Activated naive CD8-positive, alpha-beta T cell treated with anti-CD3 and anti-CD28 coated beads, Interleukin-2, amount 50 U/mL, for 24 hours (primary cell): ENCODE results near the gene ATP13A2.

ENCODE experiments used
- ATAC-seq: fragments of 150-1000 bp; cut with Tn5 transposase; one replicate; pipeline ENCODE4 v1.10.0; 2021
- DNase-seq: peaks from one replicate; pipeline ENCODE4 v3.0.0; 2021
- H3K27ac Mint-ChIP-seq: one replicate; pipeline ENCODE4 v1.8.0; 2021; ENCODE audit warnings: mild to moderate bottlenecking, mixed read lengths
- H3K27me3 Mint-ChIP-seq: one replicate; pipeline ENCODE4 v1.8.0; 2021; ENCODE audit warnings: mixed read lengths
- H3K36me3 Mint-ChIP-seq: one replicate; pipeline ENCODE4 v1.8.0; 2021; ENCODE audit warnings: low read depth, mixed read lengths
- H3K4me1 Mint-ChIP-seq: one replicate; pipeline ENCODE4 v1.8.0; 2021; ENCODE audit warnings: mixed read lengths
- H3K4me3 Mint-ChIP-seq: one replicate; pipeline ENCODE4 v1.8.0; 2021; ENCODE audit warnings: mild to moderate bottlenecking, moderate library complexity, mixed read lengths
- H3K9me3 Mint-ChIP-seq: one replicate; pipeline ENCODE4 v1.8.0; 2021; ENCODE audit warnings: mixed read lengths

ATP13A2 gene

DNA sequence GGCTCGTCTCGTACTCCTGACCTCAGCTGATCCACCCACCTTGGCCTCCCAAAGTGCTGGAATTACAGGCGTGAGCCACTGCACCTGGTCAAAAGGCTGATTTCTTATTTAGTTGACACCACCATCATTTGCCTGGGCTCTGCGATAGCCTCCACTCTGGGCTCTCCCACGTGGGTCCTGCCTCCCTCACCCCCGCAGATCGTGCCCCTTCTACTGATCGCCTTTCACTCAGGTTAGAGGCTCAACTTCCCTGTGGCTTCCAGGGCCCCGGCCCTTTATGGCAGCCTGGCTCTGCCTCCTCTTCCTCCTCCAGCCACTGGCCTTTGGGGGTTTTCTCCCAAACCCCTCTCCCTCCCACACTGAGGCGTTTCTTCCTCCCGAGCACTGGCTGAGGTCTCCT is 28.8 kb downstream of the ATP13A2 start:
- Mint-ChIP-seq H3K36me3 (peaks cover 4% of the 10 kb centered on the region), H3K27me3 (peaks cover 24% of the 10 kb centered on the region), H3K9me3 (no peaks in the 10 kb centered on the region)

DNA sequence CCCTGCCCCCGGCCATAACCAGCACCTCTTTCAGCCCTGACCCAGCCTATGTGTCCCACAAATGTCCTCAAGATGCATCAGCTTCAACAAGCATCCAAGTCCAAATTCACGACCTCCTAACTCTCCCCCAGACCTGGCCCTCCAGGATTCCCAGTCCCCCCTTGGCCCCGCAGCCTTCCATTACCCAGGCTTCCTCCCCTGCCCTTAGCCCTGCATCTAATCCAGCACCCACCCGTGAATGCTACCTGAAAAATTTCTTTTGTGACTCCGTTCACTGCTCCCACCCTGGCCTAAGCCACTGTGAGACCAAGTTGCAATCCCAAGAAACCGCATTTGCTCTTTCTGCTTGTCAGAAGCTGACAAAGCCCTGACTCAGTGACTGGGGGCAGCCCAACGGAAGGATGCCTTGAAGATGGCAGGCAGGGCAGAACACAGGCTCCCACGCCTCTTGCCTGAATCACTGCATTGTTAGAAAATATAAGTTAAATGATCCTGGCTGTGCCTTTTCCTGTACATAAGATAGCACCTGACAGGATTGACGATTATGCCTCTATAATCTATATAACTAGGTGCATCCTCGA is 30.4 kb downstream of the ATP13A2 start:
- Mint-ChIP-seq H3K4me1 (peaks cover 8% of the 10 kb centered on the region), H3K36me3 (peaks cover 4% of the 10 kb centered on the region), H3K27me3 (peaks cover 24% of the 10 kb centered on the region), H3K9me3 (no peaks in the 10 kb centered on the region), H3K4me3 (peak overlapping the region; percentile 28), H3K27ac (peak overlapping the region; percentile 3)
- DNase-seq: no peak
- no peak for ATAC-seq

More for the DNA sequence above, 28.8 kb downstream of the ATP13A2 start:
- Mint-ChIP-seq H3K27ac (no peak overlapping the region), H3K4me3 (no peak overlapping the region), H3K4me1 (peaks cover 8% of the 10 kb centered on the region)
- ATAC-seq: no peak
- no peak for DNase-seq

GRCh38 chr1:16980473-16981268 is 31.1 kb downstream of the ATP13A2 start, which contains the start of gene MFAP2:
TSS of gene MFAP2 (minus strand) at chr1:16980620. CDS start at chr1:16978273, 2,347 bp downstream.
- ATAC-seq (peak; percentile 27), DNase-seq (no peak)
- peak within 1 kb of the TSS; percentile 28 for H3K4me3 Mint-ChIP-seq
- peaks cover 1% of the 10 kb centered on the region for H3K36me3 Mint-ChIP-seq
- H3K4me1 Mint-ChIP-seq: peaks cover 8% of the 10 kb centered on the region
- no peaks in the 10 kb centered on the region for H3K9me3 Mint-ChIP-seq
- peaks cover 24% of the 10 kb centered on the region for H3K27me3 Mint-ChIP-seq
- peak within 1 kb of the TSS; percentile 3 for H3K27ac Mint-ChIP-seq

DNA sequence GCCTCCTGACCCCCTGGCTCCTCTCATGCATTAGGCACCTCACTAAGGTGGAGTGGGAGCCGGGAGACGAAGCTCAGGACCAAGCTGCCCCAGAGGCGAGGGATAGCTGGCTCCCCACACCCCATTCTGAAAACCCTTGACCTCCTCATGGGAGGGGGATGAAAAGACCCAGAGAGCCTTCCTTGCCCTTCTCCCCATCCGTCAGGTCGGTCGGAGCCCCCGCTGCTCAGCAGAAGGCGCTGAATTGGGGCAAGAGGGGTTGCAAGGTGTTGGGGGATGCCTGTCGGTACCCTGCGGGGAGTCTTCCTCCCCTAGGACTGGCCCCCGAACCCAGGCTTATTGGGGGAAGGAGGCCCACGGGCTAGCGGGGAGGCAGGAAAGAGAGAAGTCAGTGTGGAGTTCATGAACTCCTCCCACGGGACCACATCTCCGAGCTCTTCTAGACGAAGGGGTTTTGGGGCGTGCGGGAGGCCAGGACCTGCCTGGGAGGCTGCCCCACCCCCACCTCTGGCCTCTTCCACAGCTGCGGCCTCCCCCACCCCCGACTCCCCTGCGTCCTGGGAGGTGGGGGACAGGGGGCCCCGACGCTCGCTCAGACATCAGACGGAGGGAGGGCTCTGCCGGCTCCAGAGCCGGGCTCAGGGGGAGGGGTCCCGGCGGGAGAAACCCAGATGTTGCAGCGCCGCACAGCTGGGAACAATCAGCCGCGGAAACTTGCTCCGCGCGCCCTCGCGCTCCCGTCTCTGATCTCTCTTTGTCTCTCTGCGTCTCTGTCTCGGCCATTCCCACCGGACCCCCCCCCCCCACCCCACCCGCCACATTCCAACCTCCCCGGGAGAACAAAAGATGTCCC is 32.0 kb downstream of the ATP13A2 start:
- ATAC-seq: no peak
- no peak for DNase-seq
- H3K27ac Mint-ChIP-seq: no peak overlapping the region
- no peak overlapping the region for H3K4me3 Mint-ChIP-seq
- H3K27me3 Mint-ChIP-seq: peaks cover 24% of the 10 kb centered on the region
- H3K36me3 Mint-ChIP-seq: no peaks in the 10 kb centered on the region
- H3K9me3 Mint-ChIP-seq: no peaks in the 10 kb centered on the region
- H3K4me1 Mint-ChIP-seq: peaks cover 8% of the 10 kb centered on the region

DNA sequence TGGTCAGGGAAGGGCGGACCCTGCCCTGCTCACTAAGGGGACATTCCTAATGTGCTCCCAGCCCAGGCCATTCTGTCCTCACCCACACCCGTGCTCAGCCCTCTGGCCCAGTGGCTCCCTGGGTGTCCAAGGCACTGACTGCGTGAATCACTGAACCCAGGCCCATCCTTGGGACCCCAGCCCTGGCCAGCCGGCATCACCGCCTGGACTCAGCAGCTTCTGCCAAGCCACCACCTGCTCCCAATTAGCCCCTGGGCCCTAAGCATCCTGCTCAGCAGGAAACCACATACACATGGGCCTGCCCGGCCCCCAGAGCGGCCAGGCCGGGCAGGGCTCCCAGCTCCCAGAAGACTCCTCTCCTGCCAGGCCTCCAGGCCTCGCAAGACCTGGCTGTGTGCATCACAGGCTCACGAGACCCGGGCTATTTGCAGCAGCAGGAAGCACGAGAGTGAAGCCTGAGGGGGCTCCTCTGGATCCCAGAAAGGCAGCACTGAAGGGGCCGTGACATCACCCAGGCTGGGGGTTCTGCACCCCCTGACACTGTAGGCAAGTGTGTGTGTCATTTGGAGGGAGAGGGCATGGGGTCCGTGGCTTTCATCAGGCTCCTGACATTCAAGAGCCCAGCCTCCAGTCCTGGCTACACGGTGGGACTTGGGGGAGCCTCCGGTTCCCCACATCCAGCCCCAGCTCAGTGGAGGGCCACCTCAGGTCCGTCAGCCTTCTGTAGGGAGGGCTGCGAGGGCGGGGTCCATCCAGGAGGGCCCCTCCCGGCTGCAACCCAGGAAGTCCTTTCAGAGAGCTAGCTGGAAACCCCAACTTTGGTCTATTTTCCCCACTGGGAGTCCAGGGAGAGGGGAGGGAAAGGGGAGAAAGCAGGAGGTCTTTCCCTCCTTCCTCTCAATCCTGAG is 32.9 kb downstream of the ATP13A2 start:
- Mint-ChIP-seq H3K4me3 (no peak overlapping the region), H3K27me3 (peaks cover 24% of the 10 kb centered on the region), H3K27ac (no peak overlapping the region), H3K4me1 (peaks cover 8% of the 10 kb centered on the region), H3K9me3 (no peaks in the 10 kb centered on the region), H3K36me3 (no peaks in the 10 kb centered on the region)
- DNase-seq (no peak), ATAC-seq (no peak)

- DNase-seq: no peak
- no peaks in the 10 kb centered on the region for H3K36me3 Mint-ChIP-seq
- H3K27ac Mint-ChIP-seq: no peak overlapping the region
- peaks cover 8% of the 10 kb centered on the region for H3K4me1 Mint-ChIP-seq
- H3K9me3 Mint-ChIP-seq: no peaks in the 10 kb centered on the region
- peaks cover 22% of the 10 kb centered on the region for H3K27me3 Mint-ChIP-seq
- H3K4me3 Mint-ChIP-seq: no peak overlapping the region
- no peak for ATAC-seq
Observed at GRCh38 chr1:16978139-16978538, 33.6 kb downstream of the ATP13A2 start.

DNA sequence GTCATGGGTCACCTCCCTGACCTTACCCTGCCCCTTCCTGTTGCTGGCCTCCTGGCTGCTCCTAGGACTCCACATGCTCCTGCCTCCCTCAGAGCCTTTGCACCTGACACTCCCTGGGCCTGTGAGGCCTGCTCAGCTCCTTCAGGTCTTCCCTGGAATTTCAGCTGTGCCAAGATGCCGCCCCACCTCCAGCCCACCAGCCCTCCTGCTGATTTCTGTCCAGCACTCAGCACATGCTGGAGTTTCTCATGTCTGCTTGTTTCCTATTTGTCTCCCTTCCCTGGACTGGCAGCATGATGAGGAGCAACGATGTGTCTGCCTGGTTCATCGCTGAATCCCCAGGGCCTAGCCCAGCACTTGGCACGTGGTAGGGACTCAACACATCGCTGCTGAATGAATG is 34.4 kb downstream of the ATP13A2 start:
- H3K4me1 Mint-ChIP-seq: peaks cover 8% of the 10 kb centered on the region
- ATAC-seq (no peak), DNase-seq (no peak)
- H3K36me3 Mint-ChIP-seq: no peaks in the 10 kb centered on the region
- no peak overlapping the region for H3K27ac Mint-ChIP-seq
- no peak overlapping the region for H3K4me3 Mint-ChIP-seq
- peaks cover 17% of the 10 kb centered on the region for H3K27me3 Mint-ChIP-seq
- H3K9me3 Mint-ChIP-seq: no peaks in the 10 kb centered on the region

GRCh38 chr1:16976966-16977365 is 34.8 kb downstream of the ATP13A2 start:
- no peak overlapping the region for H3K27ac Mint-ChIP-seq
- no peaks in the 10 kb centered on the region for H3K36me3 Mint-ChIP-seq
- H3K4me3 Mint-ChIP-seq: no peak overlapping the region
- H3K4me1 Mint-ChIP-seq: peaks cover 8% of the 10 kb centered on the region
- DNase-seq (no peak), ATAC-seq (no peak)
- H3K27me3 Mint-ChIP-seq: peaks cover 17% of the 10 kb centered on the region
- no peaks in the 10 kb centered on the region for H3K9me3 Mint-ChIP-seq

DNA sequence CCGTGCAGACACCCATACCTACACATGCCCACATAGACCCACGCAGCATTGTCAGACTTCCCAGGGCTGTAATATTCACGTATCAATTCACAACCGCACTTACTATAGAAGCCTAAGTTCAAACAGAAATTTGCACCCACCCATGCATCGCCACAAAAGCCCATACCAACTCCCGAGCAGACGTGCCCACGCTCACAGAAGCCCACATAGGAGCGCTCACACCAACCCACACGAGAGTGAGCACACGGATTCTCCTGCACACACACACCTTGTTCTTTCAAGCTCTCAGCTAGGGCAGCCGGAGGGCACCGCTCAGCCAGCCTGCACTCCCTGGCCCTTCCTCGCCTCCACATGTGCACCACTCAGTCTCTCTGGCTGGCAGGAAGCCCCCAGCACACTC is 35.9 kb downstream of the ATP13A2 start:
- Mint-ChIP-seq H3K4me1 (peaks cover 2% of the 10 kb centered on the region), H3K27me3 (peaks cover 7% of the 10 kb centered on the region), H3K4me3 (no peak overlapping the region), H3K27ac (no peak overlapping the region), H3K9me3 (no peaks in the 10 kb centered on the region), H3K36me3 (no peaks in the 10 kb centered on the region)
- DNase-seq (no peak), ATAC-seq (no peak)

DNA sequence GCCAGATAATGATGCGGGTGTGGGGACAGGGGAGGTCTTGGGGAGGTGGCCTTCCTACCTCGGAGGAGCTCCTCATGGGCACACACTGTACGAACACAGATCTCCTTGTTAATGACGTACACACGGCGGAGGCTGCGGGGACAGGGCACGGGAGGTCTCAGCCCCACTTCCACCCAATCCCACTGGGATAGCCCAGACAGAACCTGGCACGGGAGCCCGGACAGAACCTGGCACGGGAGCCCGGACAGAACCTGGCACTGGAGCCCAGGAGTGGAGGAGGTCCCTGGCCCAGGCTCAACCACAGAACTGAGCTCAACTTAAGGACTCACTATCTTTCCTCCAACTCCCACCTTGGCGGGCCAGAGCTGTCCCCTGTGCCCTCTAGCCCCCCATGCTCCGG is 36.5 kb downstream of the ATP13A2 start:
- H3K4me1 Mint-ChIP-seq: no peaks in the 10 kb centered on the region
- no peaks in the 10 kb centered on the region for H3K36me3 Mint-ChIP-seq
- no peak for ATAC-seq

GRCh38 chr1:16973215-16973614 is 38.5 kb downstream of the ATP13A2 start:
- H3K4me1 Mint-ChIP-seq: no peaks in the 10 kb centered on the region
- no peaks in the 10 kb centered on the region for H3K9me3 Mint-ChIP-seq
- no peak overlapping the region for H3K4me3 Mint-ChIP-seq
- no peaks in the 10 kb centered on the region for H3K27me3 Mint-ChIP-seq
- H3K36me3 Mint-ChIP-seq: no peaks in the 10 kb centered on the region
- no peak overlapping the region for H3K27ac Mint-ChIP-seq
- ATAC-seq: no peak
- DNase-seq: no peak

More for the DNA sequence above, 36.5 kb downstream of the ATP13A2 start:
- H3K27ac Mint-ChIP-seq: no peak overlapping the region
- DNase-seq: no peak
- H3K9me3 Mint-ChIP-seq: no peaks in the 10 kb centered on the region
- no peak overlapping the region for H3K4me3 Mint-ChIP-seq
- peaks cover 5% of the 10 kb centered on the region for H3K27me3 Mint-ChIP-seq

DNA sequence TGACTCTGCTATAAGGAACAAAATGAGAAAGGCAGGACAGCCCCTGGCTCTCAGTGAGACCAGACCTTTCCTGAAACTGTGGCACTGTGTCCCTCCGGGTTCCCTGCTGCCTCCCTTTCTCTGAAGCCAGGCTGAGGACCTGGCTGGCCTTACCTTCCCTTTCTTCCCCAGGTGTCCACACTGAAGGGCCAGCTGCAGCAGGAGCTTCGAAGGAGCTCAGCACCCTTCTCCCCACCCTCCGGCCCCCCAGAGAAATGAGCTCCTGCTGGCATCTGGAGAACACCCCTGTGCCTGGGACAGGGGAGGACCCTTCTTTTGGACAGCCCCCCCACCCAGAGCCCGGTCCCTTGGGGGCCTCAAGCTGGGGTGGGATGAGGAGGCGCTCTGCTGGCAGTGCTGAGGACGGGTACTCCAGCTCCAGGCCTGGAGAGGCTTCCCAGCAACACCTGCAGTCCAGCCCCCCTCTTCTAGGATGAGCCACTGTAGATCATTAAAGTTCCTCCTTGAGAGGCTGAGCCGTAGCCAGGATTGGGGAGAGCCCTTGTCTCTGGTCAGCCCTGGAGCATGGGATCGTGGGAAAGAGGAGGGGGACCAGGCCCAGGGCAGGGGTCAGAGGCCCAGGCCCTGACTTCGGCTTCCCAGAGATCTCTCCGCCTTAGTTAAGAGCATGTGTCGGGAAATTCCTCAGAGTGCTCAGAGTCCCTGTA is 39.4 kb downstream of the ATP13A2 start:
- Mint-ChIP-seq H3K4me1 (no peaks in the 10 kb centered on the region), H3K27me3 (no peaks in the 10 kb centered on the region), H3K27ac (no peak overlapping the region), H3K9me3 (no peaks in the 10 kb centered on the region), H3K36me3 (no peaks in the 10 kb centered on the region), H3K4me3 (no peak overlapping the region)
- DNase-seq (no peak), ATAC-seq (no peak)

DNA sequence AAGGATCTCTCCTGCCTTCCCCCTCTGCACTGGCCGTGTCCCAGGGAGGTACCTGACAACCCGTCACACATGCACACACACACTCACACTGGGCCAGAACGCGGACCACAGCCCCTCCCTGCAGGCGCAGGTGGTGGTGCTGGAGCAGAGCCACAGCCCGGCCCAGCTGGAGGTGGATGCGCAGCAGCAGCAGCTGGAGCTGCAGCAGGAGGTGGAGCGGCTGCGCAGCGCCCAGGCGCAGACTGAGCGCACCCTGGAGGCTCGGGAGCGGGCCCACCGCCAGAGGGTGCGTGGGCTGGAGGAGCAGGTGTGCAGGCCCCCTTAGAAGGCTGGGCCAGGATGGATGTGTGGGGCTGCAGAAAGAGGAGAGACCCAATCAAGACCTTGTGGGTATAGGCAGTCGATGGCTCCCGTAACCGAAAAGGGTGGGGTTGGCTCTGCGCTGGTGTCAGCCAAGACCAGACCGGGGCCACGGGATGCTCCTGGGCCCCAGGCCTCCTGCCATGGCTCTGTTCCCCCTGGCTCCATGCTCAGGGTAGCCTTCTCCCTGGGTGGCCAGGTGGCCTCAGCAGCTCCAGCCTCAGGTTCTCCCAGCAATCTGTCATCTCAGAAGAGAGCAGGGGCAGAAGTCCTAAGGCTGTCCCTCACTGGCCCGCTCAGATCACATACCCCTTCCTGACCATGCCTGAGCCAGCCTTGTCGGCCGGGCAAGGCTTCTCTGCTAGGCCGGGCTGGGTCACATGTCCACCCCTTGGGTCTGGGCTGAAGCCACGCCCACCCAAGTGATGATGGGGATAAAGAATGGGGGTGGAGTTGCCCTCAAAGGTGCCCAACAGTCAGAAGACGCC is 40.2 kb downstream of the ATP13A2 start:
- ATAC-seq (no peak), DNase-seq (no peak)
- no peak overlapping the region for H3K27ac Mint-ChIP-seq
- no peak overlapping the region for H3K4me3 Mint-ChIP-seq
- no peaks in the 10 kb centered on the region for H3K9me3 Mint-ChIP-seq
- H3K4me1 Mint-ChIP-seq: no peaks in the 10 kb centered on the region
- H3K27me3 Mint-ChIP-seq: no peaks in the 10 kb centered on the region
- H3K36me3 Mint-ChIP-seq: no peaks in the 10 kb centered on the region
